Osteocyte (in vitro differentiated cells): ENCODE data around the gene LINS1. TPM values are rescaled to one million over a fixed set of nuclear protein-coding genes. Genes with fewer than 3 reads are reported as not detected.

Experiments
- DNase-seq: peaks from one replicate; pipeline ENCODE4 v3.0.0; 2021; ENCODE audit warnings: mixed read lengths; ENCODE audit not compliant: unreplicated experiment; ENCODE audit errors: extremely low spot score
- H3K27ac Mint-ChIP-seq: one replicate; pipeline ENCODE4 v1.8.0; 2021; ENCODE audit warnings: mild to moderate bottlenecking, mixed read lengths; ENCODE audit not compliant: unreplicated experiment
- H3K27me3 Mint-ChIP-seq: one replicate; pipeline ENCODE4 v1.8.0; 2021; ENCODE audit warnings: mixed read lengths; ENCODE audit not compliant: unreplicated experiment
- H3K36me3 Mint-ChIP-seq: one replicate; pipeline ENCODE4 v1.8.0; 2021; ENCODE audit warnings: mixed read lengths; ENCODE audit not compliant: unreplicated experiment
- H3K4me1 Mint-ChIP-seq: one replicate; pipeline ENCODE4 v1.8.0; 2021; ENCODE audit warnings: mixed read lengths; ENCODE audit not compliant: unreplicated experiment
- H3K4me3 Mint-ChIP-seq: one replicate; pipeline ENCODE4 v1.8.0; 2021; ENCODE audit warnings: mild to moderate bottlenecking, moderate library complexity, mixed read lengths; ENCODE audit not compliant: unreplicated experiment
- H3K9me3 Mint-ChIP-seq: one replicate; pipeline ENCODE4 v1.8.0; 2021; ENCODE audit warnings: mixed read lengths; ENCODE audit not compliant: unreplicated experiment
- CTCF ChIP-seq: fragments of 200-600 bp; sonication (generic); IDR thresholded peaks from 2 replicates; pipeline ENCODE4 v1.5.0; 2021; ENCODE audit warnings: antibody characterized with exemption, mild to moderate bottlenecking, moderate library complexity
- total RNA-seq: library from RNA; stranded (reverse); gene quantifications from 2 replicates; pipeline ENCODE4 v1.2.1, GENCODE V29; 2021

Gene LINS1
- total RNA-seq, 1 donor from 2014 or later, result 9.7 TPM

- DNase-seq, result no peak
- Mint-ChIP-seq H3K9me3 (no peaks in the 10 kb centered on the region), H3K36me3 (peaks cover 19% of the 10 kb centered on the region), H3K27me3 (no peaks in the 10 kb centered on the region), H3K27ac (peak overlapping the region; percentile 85), H3K4me3 (no peak overlapping the region), H3K4me1 (peaks cover 25% of the 10 kb centered on the region)
- no peak for TF ChIP-seq CTCF
These were observed 924 bp upstream of the LINS1 start for GRCh38 chr15:100602823-100603393.

GRCh38 chr15:100601617-100602063 lies 344 bp downstream of the LINS1 start:
- Mint-ChIP-seq H3K36me3 (peaks cover 15% of the 10 kb centered on the region), H3K9me3 (no peaks in the 10 kb centered on the region), H3K4me3 (no peak overlapping the region), H3K4me1 (peaks cover 25% of the 10 kb centered on the region), H3K27me3 (no peaks in the 10 kb centered on the region), H3K27ac (no peak overlapping the region)
- TF ChIP-seq CTCF, result no peak
- no peak for DNase-seq

GRCh38 chr15:100601163-100601562 lies 821 bp downstream of the LINS1 start:
- no peak for DNase-seq
- Mint-ChIP-seq H3K4me3 (no peak overlapping the region), H3K27me3 (no peaks in the 10 kb centered on the region), H3K9me3 (no peaks in the 10 kb centered on the region), H3K4me1 (peaks cover 25% of the 10 kb centered on the region), H3K36me3 (peaks cover 10% of the 10 kb centered on the region), H3K27ac (no peak overlapping the region)
- no peak for TF ChIP-seq CTCF

GRCh38 chr15:100598655-100599054 lies 3.3 kb downstream of the LINS1 start:
- TF ChIP-seq CTCF, result no peak
- Mint-ChIP-seq H3K27me3 (no peaks in the 10 kb centered on the region), H3K4me1 (peaks cover 12% of the 10 kb centered on the region), H3K4me3 (no peak overlapping the region), H3K36me3 (no peaks in the 10 kb centered on the region), H3K27ac (no peak overlapping the region), H3K9me3 (no peaks in the 10 kb centered on the region)
- DNase-seq, result no peak

- Mint-ChIP-seq H3K4me3 (no peak overlapping the region), H3K36me3 (no peaks in the 10 kb centered on the region), H3K27me3 (no peaks in the 10 kb centered on the region), H3K4me1 (peaks cover 8% of the 10 kb centered on the region), H3K27ac (no peak overlapping the region), H3K9me3 (no peaks in the 10 kb centered on the region)
- no peak for TF ChIP-seq CTCF
- DNase-seq, result no peak
These were observed 4.1 kb downstream of the LINS1 start for GRCh38 chr15:100597862-100598261.
